ENCODE results near the gene ZFP36.

ZFP36 gene

DNA sequence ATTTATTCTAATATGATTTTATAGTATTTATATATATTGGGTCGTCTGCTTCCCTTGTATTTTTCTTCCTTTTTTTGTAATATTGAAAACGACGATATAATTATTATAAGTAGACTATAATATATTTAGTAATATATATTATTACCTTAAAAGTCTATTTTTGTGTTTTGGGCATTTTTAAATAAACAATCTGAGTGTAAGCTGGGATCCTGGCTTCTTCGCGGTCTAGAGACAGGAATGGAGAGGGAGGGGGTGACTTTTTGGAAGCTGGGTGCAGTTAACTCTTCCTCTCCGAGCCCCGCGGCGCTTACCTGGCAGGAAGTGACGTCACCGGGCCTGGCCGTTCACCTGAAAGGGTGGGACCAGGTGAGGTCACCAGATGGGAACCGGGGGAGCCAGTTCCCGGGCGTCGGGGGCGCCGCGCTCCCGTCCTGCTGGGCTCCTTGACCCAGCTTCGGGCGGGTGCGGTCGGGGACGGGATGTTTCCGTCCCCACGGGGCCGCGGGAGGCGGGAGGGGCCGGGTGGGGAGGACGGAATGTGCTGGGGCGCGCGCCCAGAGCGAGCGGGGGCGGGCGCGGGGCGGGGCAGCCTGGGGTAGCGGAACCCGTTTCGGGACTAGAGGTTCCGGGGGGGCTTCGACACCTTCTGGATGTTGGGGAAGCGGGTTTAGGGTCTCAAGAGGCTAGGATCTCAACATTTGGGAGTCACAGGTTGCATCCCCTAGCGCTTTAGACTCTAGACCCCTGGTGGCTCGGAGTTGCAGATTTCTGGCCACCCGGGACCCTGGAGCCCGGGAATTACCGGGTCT is 2.8 kb downstream of the ZFP36 start:
- Histone ChIP-seq H3K27ac (ENCODE audit: low read length) (peak overlapping the region; percentile 100), H4K20me1 (ENCODE audit: insufficient read depth, low read length) (peaks cover 20% of the 10 kb centered on the region; the same call in 1 of the 2 replicates), H3K9me2 (replicated peaks; ENCODE audit: insufficient read depth, low read length) (no peaks in the 10 kb centered on the region), H3K4me1 (ENCODE audit: low read length) (peaks cover 23% of the 10 kb centered on the region), H3K27me3 (replicated peaks; ENCODE audit: insufficient read depth, low read length) (no peaks in the 10 kb centered on the region), H3K9me3 (replicated peaks; ENCODE audit: insufficient read depth, low read length) (no peaks in the 10 kb centered on the region), H3K4me2 (ENCODE audit: low read depth, low read length) (peak overlapping the region; percentile 99), H3K4me3 (ENCODE audit: low read length) (peak overlapping the region; percentile 98), H3F3A (ENCODE audit: insufficient read depth, low read length) (peaks cover 70% of the 10 kb centered on the region), H3K36me3 (replicated peaks; ENCODE audit: insufficient read depth, low read length) (peaks cover 12% of the 10 kb centered on the region; the same call in 1 of the 2 replicates), H2AFZ (ENCODE audit: low read length) (no peak overlapping the region), H3K79me2 (ENCODE audit: low read length) (peaks cover 24% of the 10 kb centered on the region), H3K9ac (ENCODE audit: low read length) (peak overlapping the region; percentile 99)
- no peak for TF ChIP-seq EZH2phosphoT487 (IDR thresholded peaks at IDR 0.05; ENCODE audit: low read length)
- TF ChIP-seq, protein P1, sequence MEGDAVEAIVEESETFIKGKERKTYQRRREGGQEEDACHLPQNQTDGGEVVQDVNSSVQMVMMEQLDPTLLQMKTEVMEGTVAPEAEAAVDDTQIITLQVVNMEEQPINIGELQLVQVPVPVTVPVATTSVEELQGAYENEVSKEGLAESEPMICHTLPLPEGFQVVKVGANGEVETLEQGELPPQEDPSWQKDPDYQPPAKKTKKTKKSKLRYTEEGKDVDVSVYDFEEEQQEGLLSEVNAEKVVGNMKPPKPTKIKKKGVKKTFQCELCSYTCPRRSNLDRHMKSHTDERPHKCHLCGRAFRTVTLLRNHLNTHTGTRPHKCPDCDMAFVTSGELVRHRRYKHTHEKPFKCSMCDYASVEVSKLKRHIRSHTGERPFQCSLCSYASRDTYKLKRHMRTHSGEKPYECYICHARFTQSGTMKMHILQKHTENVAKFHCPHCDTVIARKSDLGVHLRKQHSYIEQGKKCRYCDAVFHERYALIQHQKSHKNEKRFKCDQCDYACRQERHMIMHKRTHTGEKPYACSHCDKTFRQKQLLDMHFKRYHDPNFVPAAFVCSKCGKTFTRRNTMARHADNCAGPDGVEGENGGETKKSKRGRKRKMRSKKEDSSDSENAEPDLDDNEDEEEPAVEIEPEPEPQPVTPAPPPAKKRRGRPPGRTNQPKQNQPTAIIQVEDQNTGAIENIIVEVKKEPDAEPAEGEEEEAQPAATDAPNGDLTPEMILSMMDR (IDR thresholded peaks at IDR 0.05; ENCODE audit: low read length), result 0 out of 2 replicates have a peak, but pooled peaks have one; percentile 6
- DNase-seq, result peak; percentile 90

DNA sequence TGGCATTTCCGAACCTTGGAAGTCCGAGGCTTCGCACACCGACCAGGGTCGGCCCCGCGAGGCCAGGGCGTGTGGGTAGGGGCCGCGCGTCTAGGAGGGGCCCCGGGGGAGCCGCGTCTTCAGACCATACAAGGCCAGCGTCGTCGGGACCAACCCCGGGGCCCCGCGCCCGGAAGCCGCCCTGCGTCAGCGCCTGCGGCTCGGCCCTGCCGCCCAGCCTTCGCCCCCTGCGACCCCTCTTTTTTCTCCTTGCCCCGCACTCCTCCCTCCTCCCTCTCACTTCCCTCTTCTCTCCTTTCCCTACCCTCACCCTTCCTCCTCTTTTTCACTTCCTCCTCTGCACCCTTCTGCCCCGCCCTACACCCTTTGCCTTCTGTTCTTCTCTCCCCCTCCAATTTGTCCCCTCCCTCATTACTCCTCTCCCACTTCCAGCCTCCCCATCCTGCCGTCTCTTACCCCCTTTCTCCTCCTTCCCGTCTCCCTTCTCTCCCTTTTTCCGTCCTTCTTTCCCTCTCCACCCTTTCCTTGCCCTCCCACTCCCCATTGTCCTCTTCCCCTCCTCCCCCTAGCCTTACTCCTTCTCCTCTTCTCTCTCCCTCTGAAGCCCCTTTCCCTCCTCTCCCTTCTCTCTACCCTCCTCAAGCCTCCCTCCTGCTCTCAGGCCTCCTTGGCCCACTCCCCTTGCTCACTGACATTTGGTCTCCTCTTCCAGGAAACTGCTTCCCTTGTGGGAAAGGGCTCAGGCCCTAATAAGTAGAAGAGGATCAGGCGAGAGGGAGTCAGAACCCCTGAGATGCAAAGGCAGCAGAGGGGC is 3.6 kb downstream of the ZFP36 start:
- Histone ChIP-seq H3K36me3 (replicated peaks; ENCODE audit: insufficient read depth, low read length) (peaks cover 12% of the 10 kb centered on the region; the same call in 1 of the 2 replicates), H3K27me3 (replicated peaks; ENCODE audit: insufficient read depth, low read length) (no peaks in the 10 kb centered on the region), H4K20me1 (ENCODE audit: insufficient read depth, low read length) (peaks cover 20% of the 10 kb centered on the region; the same call in 1 of the 2 replicates), H3K9me3 (replicated peaks; ENCODE audit: insufficient read depth, low read length) (no peaks in the 10 kb centered on the region), H2AFZ (ENCODE audit: low read length) (no peak overlapping the region), H3K4me1 (ENCODE audit: low read length) (peaks cover 19% of the 10 kb centered on the region), H3K9ac (ENCODE audit: low read length) (peak overlapping the region; percentile 99), H3K4me2 (ENCODE audit: low read depth, low read length) (peak overlapping the region; percentile 47), H3K27ac (ENCODE audit: low read length) (peak overlapping the region; percentile 100), H3F3A (ENCODE audit: insufficient read depth, low read length) (peaks cover 62% of the 10 kb centered on the region), H3K9me2 (replicated peaks; ENCODE audit: insufficient read depth, low read length) (no peaks in the 10 kb centered on the region), H3K79me2 (ENCODE audit: low read length) (peaks cover 24% of the 10 kb centered on the region), H3K4me3 (ENCODE audit: low read length) (peak overlapping the region; percentile 98)
- DNase-seq, result peak; percentile 39
- TF ChIP-seq EZH2phosphoT487 (IDR thresholded peaks at IDR 0.05; ENCODE audit: low read length) (no peak), EZH2 (optimal IDR thresholded peaks at IDR 0.05; ENCODE audit: low read depth, low read length) (no peak)
- TF ChIP-seq, protein P1 (IDR thresholded peaks at IDR 0.05; ENCODE audit: low read length), result no peak

DNA sequence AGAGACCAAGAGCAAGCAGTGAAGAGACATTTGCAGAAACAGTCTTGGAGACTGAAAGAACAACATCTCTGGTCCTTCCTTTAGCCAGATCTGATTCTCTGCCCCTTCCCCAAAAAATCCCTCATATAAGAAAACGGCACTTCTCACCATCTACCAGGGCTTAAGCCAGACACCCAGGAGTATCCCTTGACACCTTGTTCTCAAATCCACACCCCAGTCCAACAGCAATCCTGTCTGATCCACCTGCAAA is 4.1 kb downstream of the ZFP36 start:
- peak overlapping the region; percentile 47 for H3K4me2 ChIP-seq (ENCODE audit: low read depth, low read length)
- H3K27ac ChIP-seq (ENCODE audit: low read length), result peak overlapping the region; percentile 100; the same call in 1 of the 2 replicates
- peaks cover 57% of the 10 kb centered on the region for H3F3A ChIP-seq (ENCODE audit: insufficient read depth, low read length)
- no peak overlapping the region for H3K4me3 ChIP-seq (ENCODE audit: low read length)
- no peaks in the 10 kb centered on the region for H3K9me2 ChIP-seq (replicated peaks; ENCODE audit: insufficient read depth, low read length)
- peaks cover 24% of the 10 kb centered on the region for H3K79me2 ChIP-seq (ENCODE audit: low read length)
- H3K9ac ChIP-seq (ENCODE audit: low read length), result peak overlapping the region; percentile 99; the same call in 1 of the 2 replicates
- TF ChIP-seq EZH2 (optimal IDR thresholded peaks at IDR 0.05; ENCODE audit: low read depth, low read length), result no peak
- TF ChIP-seq, protein P1 (IDR thresholded peaks at IDR 0.05; ENCODE audit: low read length), result no peak
- TF ChIP-seq EZH2phosphoT487 (IDR thresholded peaks at IDR 0.05; ENCODE audit: low read length), result no peak
- H2AFZ ChIP-seq (ENCODE audit: low read length), result no peak overlapping the region
- H3K9me3 ChIP-seq (replicated peaks; ENCODE audit: insufficient read depth, low read length), result no peaks in the 10 kb centered on the region
- H4K20me1 ChIP-seq (ENCODE audit: insufficient read depth, low read length), result peaks cover 20% of the 10 kb centered on the region; the same call in 1 of the 2 replicates
- no peak for DNase-seq
- no peaks in the 10 kb centered on the region for H3K27me3 ChIP-seq (replicated peaks; ENCODE audit: insufficient read depth, low read length)
- H3K36me3 ChIP-seq (replicated peaks; ENCODE audit: insufficient read depth, low read length), result peaks cover 12% of the 10 kb centered on the region; the same call in 1 of the 2 replicates
- peaks cover 15% of the 10 kb centered on the region for H3K4me1 ChIP-seq (ENCODE audit: low read length)
